HEK293 (cell line): Measurements from ENCODE around the gene VSTM2L.

Source experiments
- CTCF ChIA-PET: fragments of 350-600 bp; formaldehyde crosslinking; extraction: SDS; loops from one replicate; lab custom pipeline; 2021; ENCODE audit warnings: antibody characterized with exemption; lab: Yijun Ruan, JAX
- POLR2A ChIA-PET: fragments of 300-600 bp; formaldehyde crosslinking; extraction: SDS; loops from one replicate; lab custom pipeline; 2020; ENCODE audit warnings: antibody characterized with exemption, inconsistent platforms; lab: Yijun Ruan, JAX
- H3K27ac ChIP-seq: fragments of 200-500 bp; sonication (Bioruptor generic); 2 replicates; pipeline ENCODE4 v1.5.1; 2014; ENCODE audit warnings: low read depth, low read length, control low read depth, inconsistent platforms; ENCODE audit errors: extremely low read depth
- H3K36me3 ChIP-seq, 2 experiments: fragments of 200-500 bp in 1 of 2; sonication (Bioruptor generic) in 1 of 2; 1 replicate in 1 of 2; 2 replicates in 1 of 2; pipeline ENCODE4 v1.5.1; 2014 to 2017; ENCODE audit warnings: inconsistent platforms in 2 of 2, low read length in 2 of 2; ENCODE audit not compliant: control insufficient read depth in 2 of 2, insufficient read depth in 1 of 2
- H3K4me1 ChIP-seq: fragments of 200-500 bp; sonication (Bioruptor generic); 2 replicates; pipeline ENCODE4 v1.5.1; 2014; ENCODE audit warnings: mild to moderate bottlenecking, low read length, inconsistent platforms; ENCODE audit not compliant: control insufficient read depth, insufficient read depth
- H3K4me3 ChIP-seq: 2 replicates; pipeline ENCODE4 v1.5.1; 2011; ENCODE audit warnings: low read depth, mild to moderate bottlenecking, control low read depth, low read length, moderate library complexity
- H3K9me3 ChIP-seq: fragments of 200-500 bp; sonication (Bioruptor generic); 2 replicates; pipeline ENCODE4 v1.5.1; 2014; ENCODE audit warnings: low read depth, low read length, inconsistent platforms; ENCODE audit not compliant: control insufficient read depth, insufficient read depth
- KLF10 ChIP-seq: fragments of 450-650 bp; IDR thresholded peaks from 2 replicates; pipeline ENCODE4 v1.5.1; 2018; ENCODE audit warnings: missing biosample characterization, mild to moderate bottlenecking, missing genetic modification characterization
- SCRT2 ChIP-seq: fragments of 450-650 bp; formaldehyde crosslinking; IDR thresholded peaks from 2 replicates; pipeline ENCODE4 v1.5.1; 2016; ENCODE audit warnings: missing biosample characterization, missing genetic modification characterization
- SP3 ChIP-seq: fragments of 450-650 bp; formaldehyde crosslinking; IDR thresholded peaks from 2 replicates; pipeline ENCODE4 v1.5.1; 2016; ENCODE audit warnings: missing biosample characterization, missing genetic modification characterization
- ZBTB7A ChIP-seq: fragments of 450-650 bp; formaldehyde crosslinking; IDR thresholded peaks from 2 replicates; pipeline ENCODE4 v1.5.1; 2016; ENCODE audit warnings: low read depth, missing biosample characterization, missing genetic modification characterization
- ZBTB8A ChIP-seq: fragments of 450-650 bp; formaldehyde crosslinking; IDR thresholded peaks from 2 replicates; pipeline ENCODE4 v1.5.1; 2016; ENCODE audit warnings: missing biosample characterization, missing genetic modification characterization
- ZNF146 ChIP-seq: fragments of 450-650 bp; formaldehyde crosslinking; IDR thresholded peaks from 2 replicates; pipeline ENCODE4 v1.5.1; 2016; ENCODE audit warnings: missing biosample characterization, missing genetic modification characterization
- ZNF302 ChIP-seq: fragments of 450-650 bp; formaldehyde crosslinking; IDR thresholded peaks from 2 replicates; pipeline ENCODE4 v1.5.1; 2016; ENCODE audit warnings: missing biosample characterization, missing genetic modification characterization, low read depth
- ZNF335 ChIP-seq: fragments of 450-650 bp; formaldehyde crosslinking; conservative IDR thresholded peaks from 2 replicates; pipeline ENCODE4 v1.5.1; 2016; ENCODE audit warnings: missing biosample characterization, missing genetic modification characterization
- ZNF423 ChIP-seq: fragments of 450-650 bp; formaldehyde crosslinking; IDR thresholded peaks from 2 replicates; pipeline ENCODE4 v1.5.1; 2016; ENCODE audit warnings: missing biosample characterization, missing genetic modification characterization
- ZNF473 ChIP-seq: fragments of 450-650 bp; formaldehyde crosslinking; IDR thresholded peaks from 2 replicates; pipeline ENCODE4 v1.5.1; 2017; ENCODE audit warnings: missing biosample characterization, missing genetic modification characterization
- ZNF514 ChIP-seq: fragments of 450-650 bp; formaldehyde crosslinking; IDR thresholded peaks from 2 replicates; pipeline ENCODE4 v1.5.1; 2016; ENCODE audit warnings: missing biosample characterization, missing genetic modification characterization
- ZNF596 ChIP-seq: fragments of 450-650 bp; IDR thresholded peaks from 2 replicates; pipeline ENCODE4 v1.5.0; 2018; ENCODE audit warnings: missing biosample characterization, mild to moderate bottlenecking, missing genetic modification characterization, moderate library complexity
- ZNF704 ChIP-seq: fragments of 450-650 bp; formaldehyde crosslinking; IDR thresholded peaks from 2 replicates; pipeline ENCODE4 v1.5.1; 2016; ENCODE audit warnings: missing biosample characterization, missing genetic modification characterization
- ZNF791 ChIP-seq: fragments of 450-650 bp; formaldehyde crosslinking; IDR thresholded peaks from 2 replicates; pipeline ENCODE4 v1.5.1; 2016; ENCODE audit warnings: missing biosample characterization, missing genetic modification characterization
- TF ChIP-seq, protein P1 (sequence below): fragments of 450-650 bp; formaldehyde crosslinking; IDR thresholded peaks from 2 replicates; pipeline ENCODE4 v1.5.1; 2017; ENCODE audit warnings: missing biosample characterization, missing genetic modification characterization
- TF ChIP-seq, protein P2 (sequence below): fragments of 450-650 bp; formaldehyde crosslinking; IDR thresholded peaks from 2 replicates; pipeline ENCODE4 v1.5.1; 2017; ENCODE audit warnings: missing biosample characterization, missing genetic modification characterization

The VSTM2L gene

DNA sequence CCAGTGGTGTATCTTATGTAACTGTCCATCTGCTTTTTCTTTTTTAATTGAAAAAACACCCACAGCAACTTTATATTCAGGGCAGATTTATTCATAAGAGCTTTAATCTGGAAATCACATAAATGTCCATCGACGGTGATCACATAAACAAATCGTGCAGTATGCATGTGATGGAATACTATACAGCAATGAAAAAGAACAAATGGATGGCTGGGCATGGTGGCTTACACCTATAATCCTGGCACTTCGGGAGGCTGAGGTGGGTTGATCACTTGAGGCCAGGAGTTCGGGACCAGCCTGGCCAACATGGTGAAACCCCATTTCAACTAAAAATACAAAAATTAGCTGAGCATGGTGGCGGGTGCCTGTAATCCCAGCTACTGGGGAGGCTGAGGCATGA lies 39.1 kb downstream of the VSTM2L start:
- CTCF ChIA-PET, result interaction anchor here (0.7 kb wide), 2 partner anchors 107 to 342 kb away, joined by 4 read pairs; no protein-coding TSS in a partner anchor
- no peak overlapping the region for H3K27ac ChIP-seq

GRCh38 chr20:37943033-37943432 lies 40.1 kb downstream of the VSTM2L start:
- Histone ChIP-seq H3K27ac (no peak overlapping the region), H3K36me3 (no peaks in the 10 kb centered on the region), H3K9me3 (no peaks in the 10 kb centered on the region), H3K4me3 (no peak overlapping the region), H3K4me1 (no peaks in the 10 kb centered on the region)
- TF ChIP-seq ZBTB8A (no peak), ZBTB7A (tag by site-specific recombination) (no peak)
- ChIA-PET POLR2A (no interaction called here), CTCF (interaction anchor here (0.6 to 1.2 kb wide), 4 partner anchors 35 to 920 kb away, joined by 3 read pairs; no protein-coding TSS in a partner anchor)

More for the DNA sequence above, 39.1 kb downstream of the VSTM2L start:
- POLR2A ChIA-PET, result no interaction called here
- peak; percentile 99 for TF ChIP-seq ZNF146
- no peak for TF ChIP-seq ZNF596 (tag by site-specific recombination)
- no peak overlapping the region for H3K4me3 ChIP-seq
- H3K36me3 ChIP-seq, result no peaks in the 10 kb centered on the region
- H3K4me1 ChIP-seq, result no peaks in the 10 kb centered on the region
- H3K9me3 ChIP-seq, result no peaks in the 10 kb centered on the region

GRCh38 chr20:37943501-37944455 lies 40.9 kb downstream of the VSTM2L start:
- no peaks in the 10 kb centered on the region for H3K36me3 ChIP-seq
- H3K27ac ChIP-seq, result no peak overlapping the region
- H3K9me3 ChIP-seq, result no peaks in the 10 kb centered on the region
- H3K4me3 ChIP-seq, result no peak overlapping the region
- no peaks in the 10 kb centered on the region for H3K4me1 ChIP-seq
- CTCF ChIA-PET, result interaction anchor here (0.6 to 1.2 kb wide), 6 partner anchors 9 to 920 kb away, joined by 3 to 5 read pairs (median 3); no protein-coding TSS in a partner anchor
- POLR2A ChIA-PET, result no interaction called here
- TF ChIP-seq, protein P1, sequence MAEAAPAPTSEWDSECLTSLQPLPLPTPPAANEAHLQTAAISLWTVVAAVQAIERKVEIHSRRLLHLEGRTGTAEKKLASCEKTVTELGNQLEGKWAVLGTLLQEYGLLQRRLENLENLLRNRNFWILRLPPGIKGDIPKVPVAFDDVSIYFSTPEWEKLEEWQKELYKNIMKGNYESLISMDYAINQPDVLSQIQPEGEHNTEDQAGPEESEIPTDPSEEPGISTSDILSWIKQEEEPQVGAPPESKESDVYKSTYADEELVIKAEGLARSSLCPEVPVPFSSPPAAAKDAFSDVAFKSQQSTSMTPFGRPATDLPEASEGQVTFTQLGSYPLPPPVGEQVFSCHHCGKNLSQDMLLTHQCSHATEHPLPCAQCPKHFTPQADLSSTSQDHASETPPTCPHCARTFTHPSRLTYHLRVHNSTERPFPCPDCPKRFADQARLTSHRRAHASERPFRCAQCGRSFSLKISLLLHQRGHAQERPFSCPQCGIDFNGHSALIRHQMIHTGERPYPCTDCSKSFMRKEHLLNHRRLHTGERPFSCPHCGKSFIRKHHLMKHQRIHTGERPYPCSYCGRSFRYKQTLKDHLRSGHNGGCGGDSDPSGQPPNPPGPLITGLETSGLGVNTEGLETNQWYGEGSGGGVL, result no peak
- no peak for TF ChIP-seq ZNF704 (tag by site-specific recombination)
- TF ChIP-seq KLF10 (tag by site-specific recombination), result no peak
- no peak for TF ChIP-seq SP3 (tag by site-specific recombination)
- TF ChIP-seq ZNF335 (tag by site-specific recombination), result no peak
- TF ChIP-seq ZNF473 (tag by site-specific recombination), result no peak
- no peak for TF ChIP-seq ZNF791 (tag by site-specific recombination)
- TF ChIP-seq, protein P2, sequence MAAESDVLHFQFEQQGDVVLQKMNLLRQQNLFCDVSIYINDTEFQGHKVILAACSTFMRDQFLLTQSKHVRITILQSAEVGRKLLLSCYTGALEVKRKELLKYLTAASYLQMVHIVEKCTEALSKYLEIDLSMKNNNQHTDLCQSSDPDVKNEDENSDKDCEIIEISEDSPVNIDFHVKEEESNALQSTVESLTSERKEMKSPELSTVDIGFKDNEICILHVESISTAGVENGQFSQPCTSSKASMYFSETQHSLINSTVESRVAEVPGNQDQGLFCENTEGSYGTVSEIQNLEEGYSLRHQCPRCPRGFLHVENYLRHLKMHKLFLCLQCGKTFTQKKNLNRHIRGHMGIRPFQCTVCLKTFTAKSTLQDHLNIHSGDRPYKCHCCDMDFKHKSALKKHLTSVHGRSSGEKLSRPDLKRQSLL (tag by site-specific recombination), result no peak
- no peak for TF ChIP-seq ZNF302
- TF ChIP-seq ZNF146, result no peak
- TF ChIP-seq ZNF514, result no peak
- no peak for TF ChIP-seq ZNF423
- no peak for TF ChIP-seq SCRT2 (tag by site-specific recombination)
